Mesenteric fat pad (tissue), 1 donor: ENCODE results near the gene ADCK2. TPM values are rescaled to one million over a fixed set of nuclear protein-coding genes. Genes with fewer than 3 reads are reported as not detected.
"Not testable (repeated sequence)": the region's sequence is repeated elsewhere in the genome, so short reads cannot be mapped to it uniquely, and the experiment has no call there.

Source experiments
- DNase-seq: peaks from one replicate; pipeline ENCODE4 v3.0.0-alpha.2; 2020; ENCODE audit warnings: low spot score
- total RNA-seq: library from RNA; stranded (reverse); fragmentation: NEBNext Ultra II Directional; extraction: Animal tissue kit (Norgen Biotek cat#: 25700); gene quantifications from one replicate; pipeline ENCODE4 v1.2.1, GENCODE V29; 2021
- donor health status: DM: yes; HTN: yes; CAD: no.

The ADCK2 gene
- total RNA-seq, 1 donor from 2014 or later, result 13.3 TPM

- peak; percentile 84 for DNase-seq
These were observed 27.4 kb upstream of the ADCK2 start for GRCh38 chr7:140645166-140645900.

GRCh38 chr7:140646931-140647647 is 25.7 kb upstream of the ADCK2 start:
- DNase-seq, result no peak

GRCh38 chr7:140649556-140650205 is 23.1 kb upstream of the ADCK2 start:
- DNase-seq, result peak; percentile 41

- no peak for DNase-seq
These were observed 22.4 kb upstream of the ADCK2 start for GRCh38 chr7:140650367-140650766.

- DNase-seq, result no peak
These were observed 19.2 kb upstream of the ADCK2 start for GRCh38 chr7:140653319-140654108.

- DNase-seq, result no peak
These were observed 18.7 kb upstream of the ADCK2 start for GRCh38 chr7:140654109-140654387.

GRCh38 chr7:140654661-140655060 is 18.1 kb upstream of the ADCK2 start:
- DNase-seq, result no peak

- DNase-seq, result no peak
These were observed 17.0 kb upstream of the ADCK2 start for GRCh38 chr7:140655511-140656408.

GRCh38 chr7:140656548-140657515 is 15.9 kb upstream of the ADCK2 start:
- DNase-seq, result no peak

- DNase-seq, result no peak
These were observed 14.9 kb upstream of the ADCK2 start for GRCh38 chr7:140657891-140658290.

GRCh38 chr7:140659856-140660255 is 12.9 kb upstream of the ADCK2 start:
- no peak for DNase-seq

GRCh38 chr7:140661124-140661523 is 11.6 kb upstream of the ADCK2 start:
- DNase-seq, result no peak

GRCh38 chr7:140662938-140663337 is 9.8 kb upstream of the ADCK2 start:
- DNase-seq, result not testable (repeated sequence)

GRCh38 chr7:140667476-140667875 is 5.3 kb upstream of the ADCK2 start:
- no peak for DNase-seq

- DNase-seq, result no peak
These were observed 4.1 kb upstream of the ADCK2 start for GRCh38 chr7:140668641-140669040.

- DNase-seq, result no peak
These were observed 3.4 kb upstream of the ADCK2 start for GRCh38 chr7:140669352-140669751.

GRCh38 chr7:140669862-140670261 is 2.9 kb upstream of the ADCK2 start:
- DNase-seq, result not testable (repeated sequence)

GRCh38 chr7:140670343-140670935 is 2.3 kb upstream of the ADCK2 start:
- DNase-seq, result no peak

- DNase-seq, result no peak
These were observed 779 bp upstream of the ADCK2 start for GRCh38 chr7:140671966-140672365.
